DND-41 (cell line): ENCODE measurements around the gene KCNMA1.

ENCODE experiments used
- ATAC-seq: fragments of 200-7000 bp; cut with Tn5 transposase; 3 replicates; pipeline ENCODE4 v1.9.1; 2021; ENCODE audit warnings: low read depth; ENCODE audit not compliant: insufficient read depth
- DNase-seq: peaks from one replicate; pipeline ENCODE4 v3.0.0-alpha.2; 2020
- H2AFZ ChIP-seq: 2 replicates; pipeline ENCODE4 v1.6.0; 2012; ENCODE audit warnings: low read depth, low read length
- H3K27ac ChIP-seq: 2 replicates; pipeline ENCODE4 v1.5.1; 2012; ENCODE audit warnings: low read length, inconsistent platforms
- H3K27me3 ChIP-seq: fragments of 200-600 bp; sonication (generic); 2 replicates; pipeline ENCODE4 v1.6.0; 2012; ENCODE audit warnings: low read length, mild to moderate bottlenecking, inconsistent platforms; ENCODE audit not compliant: insufficient read depth, poor library complexity
- H3K36me3 ChIP-seq: 2 replicates; pipeline ENCODE4 v1.5.1; 2012; ENCODE audit warnings: low read length, inconsistent platforms; ENCODE audit not compliant: insufficient read depth
- H3K4me1 ChIP-seq: 2 replicates; pipeline ENCODE4 v1.5.1; 2012; ENCODE audit warnings: mild to moderate bottlenecking, low read length; ENCODE audit not compliant: insufficient read depth
- H3K4me2 ChIP-seq: 2 replicates; pipeline ENCODE4 v1.6.0; 2012; ENCODE audit warnings: mild to moderate bottlenecking, moderate library complexity, low read length, inconsistent platforms; ENCODE audit not compliant: insufficient read depth
- H3K4me3 ChIP-seq, 2 experiments: fragments of 200-600 bp in 1 of 2; shearing (Covaris generic) in 1 of 2; 2 replicates each; pipeline ENCODE4 v1.5.1; 2012 to 2016; ENCODE audit warnings: inconsistent platforms in 2 of 2, low read length in 2 of 2, mild to moderate bottlenecking in 2 of 2, low read depth in 1 of 2, moderate library complexity in 1 of 2
- H3K79me2 ChIP-seq: 2 replicates; pipeline ENCODE4 v1.6.0; 2012; ENCODE audit warnings: low read length, inconsistent platforms; ENCODE audit not compliant: insufficient read depth
- H3K9ac ChIP-seq: 2 replicates; pipeline ENCODE4 v1.6.0; 2012; ENCODE audit warnings: low read depth, mild to moderate bottlenecking, inconsistent platforms, low read length, moderate library complexity
- H3K9me3 ChIP-seq: 2 replicates; pipeline ENCODE4 v1.5.1; 2012; ENCODE audit warnings: low read length, moderate library complexity, mild to moderate bottlenecking, inconsistent platforms; ENCODE audit not compliant: insufficient read depth, severe bottlenecking
- H4K20me1 ChIP-seq: 2 replicates; pipeline ENCODE4 v1.6.0; 2012; ENCODE audit warnings: low read length; ENCODE audit not compliant: insufficient read depth
- EZH2 ChIP-seq: IDR thresholded peaks from 3 replicates; pipeline ENCODE4 v1.6.1; 2012; ENCODE audit warnings: borderline replicate concordance, low read depth, mild to moderate bottlenecking, moderate library complexity, low read length, inconsistent platforms; ENCODE audit not compliant: severe bottlenecking
- TF ChIP-seq, protein P1 (sequence below): IDR thresholded peaks from 2 replicates; pipeline ENCODE4 v1.5.1; 2012; ENCODE audit warnings: borderline replicate concordance, low read length, moderate library complexity, mild to moderate bottlenecking; ENCODE audit not compliant: poor library complexity, severe bottlenecking; ENCODE audit errors: extremely low read depth

The KCNMA1 gene

GRCh38 chr10:76946270-76946669, 691.3 kb downstream of the KCNMA1 start:
- Histone ChIP-seq H2AFZ (no peak overlapping the region), H3K4me3 (no peak overlapping the region), H3K27me3 (peaks cover 6% of the 10 kb centered on the region), H3K9me3 (no peaks in the 10 kb centered on the region), H3K4me1 (no peaks in the 10 kb centered on the region), H3K9ac (no peak overlapping the region), H3K79me2 (no peaks in the 10 kb centered on the region), H3K36me3 (no peaks in the 10 kb centered on the region), H3K4me2 (no peak overlapping the region), H4K20me1 (no peaks in the 10 kb centered on the region), H3K27ac (no peak overlapping the region)
- ATAC-seq = no peak
- TF ChIP-seq, protein P1, sequence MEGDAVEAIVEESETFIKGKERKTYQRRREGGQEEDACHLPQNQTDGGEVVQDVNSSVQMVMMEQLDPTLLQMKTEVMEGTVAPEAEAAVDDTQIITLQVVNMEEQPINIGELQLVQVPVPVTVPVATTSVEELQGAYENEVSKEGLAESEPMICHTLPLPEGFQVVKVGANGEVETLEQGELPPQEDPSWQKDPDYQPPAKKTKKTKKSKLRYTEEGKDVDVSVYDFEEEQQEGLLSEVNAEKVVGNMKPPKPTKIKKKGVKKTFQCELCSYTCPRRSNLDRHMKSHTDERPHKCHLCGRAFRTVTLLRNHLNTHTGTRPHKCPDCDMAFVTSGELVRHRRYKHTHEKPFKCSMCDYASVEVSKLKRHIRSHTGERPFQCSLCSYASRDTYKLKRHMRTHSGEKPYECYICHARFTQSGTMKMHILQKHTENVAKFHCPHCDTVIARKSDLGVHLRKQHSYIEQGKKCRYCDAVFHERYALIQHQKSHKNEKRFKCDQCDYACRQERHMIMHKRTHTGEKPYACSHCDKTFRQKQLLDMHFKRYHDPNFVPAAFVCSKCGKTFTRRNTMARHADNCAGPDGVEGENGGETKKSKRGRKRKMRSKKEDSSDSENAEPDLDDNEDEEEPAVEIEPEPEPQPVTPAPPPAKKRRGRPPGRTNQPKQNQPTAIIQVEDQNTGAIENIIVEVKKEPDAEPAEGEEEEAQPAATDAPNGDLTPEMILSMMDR = no peak
- no peak for TF ChIP-seq EZH2
- no peak for DNase-seq

DNA sequence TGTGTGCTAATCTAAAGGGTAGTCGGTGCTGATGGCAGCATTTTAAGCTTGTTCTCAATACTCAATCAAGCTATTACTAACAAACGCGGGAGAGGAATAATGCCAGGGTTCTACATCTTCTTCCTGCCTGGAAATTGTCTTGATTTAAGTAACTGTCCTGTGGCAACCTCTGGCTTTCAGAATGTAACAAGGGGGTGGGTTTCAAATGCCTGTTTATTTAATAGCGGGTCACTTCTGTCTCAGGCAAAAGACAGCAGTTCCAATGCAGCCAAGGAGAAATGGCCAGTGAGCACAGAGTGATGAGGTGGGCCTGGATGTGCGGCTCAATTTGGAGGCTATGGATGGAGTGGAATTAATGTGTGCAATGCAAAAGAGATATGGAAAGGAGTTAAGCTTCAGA, 692.4 kb downstream of the KCNMA1 start:
- H3K9ac ChIP-seq = no peak overlapping the region
- no peaks in the 10 kb centered on the region for H3K36me3 ChIP-seq
- no peaks in the 10 kb centered on the region for H3K4me1 ChIP-seq
- no peaks in the 10 kb centered on the region for H3K9me3 ChIP-seq
- no peaks in the 10 kb centered on the region for H3K79me2 ChIP-seq
- no peaks in the 10 kb centered on the region for H3K27me3 ChIP-seq
- no peaks in the 10 kb centered on the region for H4K20me1 ChIP-seq
- no peak overlapping the region for H3K4me2 ChIP-seq
- no peak for TF ChIP-seq EZH2
- TF ChIP-seq, protein P1 = no peak
- H3K27ac ChIP-seq = no peak overlapping the region
- ATAC-seq = no peak
- no peak for DNase-seq
- no peak overlapping the region for H2AFZ ChIP-seq
- no peak overlapping the region for H3K4me3 ChIP-seq

DNA sequence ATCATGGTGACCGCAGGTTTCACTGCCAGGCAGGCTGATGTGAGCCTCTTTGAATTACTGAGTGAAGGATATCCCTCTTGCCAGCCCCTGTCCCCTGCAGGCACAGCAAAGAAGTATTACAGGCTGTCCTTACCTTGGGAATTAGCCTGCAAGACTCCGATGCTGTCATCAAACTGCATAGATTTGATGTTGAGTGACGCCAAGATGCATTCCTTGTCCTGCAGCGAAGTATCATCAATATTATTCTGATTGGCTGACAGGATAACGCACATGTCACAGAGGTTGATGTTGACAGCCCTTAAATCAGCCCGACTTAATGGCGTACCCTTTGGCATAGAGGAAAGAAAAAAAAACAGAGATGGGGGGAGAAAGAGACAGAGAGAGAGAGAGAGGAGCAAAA, 693.0 kb downstream of the KCNMA1 start:
- Histone ChIP-seq H3K9me3 (no peaks in the 10 kb centered on the region), H3K4me1 (no peaks in the 10 kb centered on the region), H4K20me1 (no peaks in the 10 kb centered on the region), H3K9ac (no peak overlapping the region), H2AFZ (no peak overlapping the region), H3K4me2 (no peak overlapping the region), H3K27ac (no peak overlapping the region), H3K79me2 (no peaks in the 10 kb centered on the region), H3K36me3 (no peaks in the 10 kb centered on the region), H3K4me3 (no peak overlapping the region), H3K27me3 (no peaks in the 10 kb centered on the region)
- ATAC-seq = no peak
- no peak for DNase-seq
- no peak for TF ChIP-seq EZH2
- TF ChIP-seq, protein P1 = no peak
